Gastroesophageal sphincter (tissue), 3 donors: ENCODE data around the gene TPST2.

Experiments used
- CTCF ChIP-seq, 4 experiments: fragments of 200-600 bp in 2 of 4; fragments of 450-650 bp in 2 of 4; sonication (generic) in 1 of 4; IDR thresholded peaks; one replicate each; pipeline ENCODE4 v1.5.1; 2017 to 2019; ENCODE audit warnings: antibody characterized with exemption in 4 of 4, mild to moderate bottlenecking in 2 of 4, moderate library complexity in 2 of 4
- EP300 ChIP-seq: sonication (generic); formaldehyde crosslinking; IDR thresholded peaks from one replicate; pipeline ENCODE4 v1.6.1; 2017; ENCODE audit warnings: antibody characterized with exemption, mild to moderate bottlenecking
- POLR2A ChIP-seq, 2 donors: fragments of 450-650 bp; IDR thresholded peaks; one replicate each; pipeline ENCODE4 v1.6.1; 2017; ENCODE audit warnings: antibody characterized with exemption in 2 of 2, mild to moderate bottlenecking in 2 of 2, moderate library complexity in 1 of 2

GRCh38 chr22:26502688-26503561, 87.0 kb downstream of the TPST2 start:
- TF ChIP-seq CTCF (IDR thresholded peaks at IDR 0.05) = peak in 1 of 4 experiments; percentile 21
- TF ChIP-seq EP300 = no peak
- no peak for TF ChIP-seq POLR2A (IDR thresholded peaks at IDR 0.05)
